PC-3 (cell line): ENCODE results near the gene LTA4H. TPM values are rescaled to one million over a fixed set of nuclear protein-coding genes. Genes with fewer than 3 reads are reported as not detected.
A peak's percentile ranks its signal among the peaks of the same experiment; 100 is the strongest.

ENCODE experiments used
- ATAC-seq: fragments of 200-7000 bp; cut with Tn5 transposase; 2 replicates; pipeline ENCODE4 v1.9.1; 2020; ENCODE audit warnings: mild to moderate bottlenecking, moderate library complexity
- BruUV-seq: library from RNA; stranded (reverse); fragments of 400-500 nt; replicated peaks from 2 replicates; lab custom pipeline; 2021; lab: Mats Ljungman, UMichigan
- CTCF ChIA-PET: fragments of 300-600 bp; sonication (Branson Sonifier 250); formaldehyde crosslinking; loops from one replicate; lab custom pipeline; 2022; ENCODE audit warnings: antibody characterized with exemption; lab: Charles Lee
- POLR2A ChIA-PET: fragments of 300-600 bp; sonication (Branson Sonifier 250); formaldehyde crosslinking; loops from one replicate; lab custom pipeline; 2022; ENCODE audit warnings: antibody characterized with exemption; ENCODE audit not compliant: unreplicated experiment; lab: Charles Lee
- DNase-seq: peaks from one replicate; pipeline ENCODE4 v3.0.0-alpha.2; 2015
- H2AFZ ChIP-seq: fragments of 300-600 bp; sonication (generic); 2 replicates; pipeline ENCODE4 v1.6.0; 2016; ENCODE audit warnings: antibody characterized with exemption, low read length
- H3F3A ChIP-seq: fragments of 300-600 bp; sonication (generic); one replicate; pipeline ENCODE4 v1.6.0; 2017; ENCODE audit warnings: antibody characterized with exemption, low read length, control low read depth, mild to moderate bottlenecking; ENCODE audit not compliant: unreplicated experiment
- H3K27ac ChIP-seq: fragments of 300-600 bp; sonication (generic); 2 replicates; pipeline ENCODE4 v1.5.1; 2016; ENCODE audit warnings: mild to moderate bottlenecking, low read length
- H3K27me3 ChIP-seq: fragments of 300-600 bp; sonication (generic); 2 replicates; pipeline ENCODE4 v1.6.1; 2016; ENCODE audit warnings: low read length, mixed read lengths
- H3K36me3 ChIP-seq: fragments of 300-600 bp; sonication (generic); 2 replicates; pipeline ENCODE4 v1.6.1; 2016; ENCODE audit warnings: low read depth, mixed run types, low read length, mixed read lengths
- H3K4me1 ChIP-seq: fragments of 300-600 bp; sonication (generic); 2 replicates; pipeline ENCODE4 v1.5.1; 2016; ENCODE audit warnings: low read length; ENCODE audit not compliant: insufficient read depth
- H3K4me2 ChIP-seq: fragments of 300-600 bp; sonication (generic); 2 replicates; pipeline ENCODE4 v1.6.0; 2016; ENCODE audit warnings: low read length
- H3K4me3 ChIP-seq: fragments of 300-600 bp; sonication (generic); 2 replicates; pipeline ENCODE4 v1.5.1; 2016; ENCODE audit warnings: mild to moderate bottlenecking, low read length, mixed read lengths
- H3K79me2 ChIP-seq: fragments of 300-600 bp; sonication (generic); 2 replicates; pipeline ENCODE4 v1.6.1; 2017; ENCODE audit warnings: low read length, mixed read lengths
- H3K9ac ChIP-seq: fragments of 300-600 bp; sonication (generic); 2 replicates; pipeline ENCODE4 v1.6.0; 2016; ENCODE audit warnings: mild to moderate bottlenecking, low read length
- H3K9me2 ChIP-seq: fragments of 300-600 bp; sonication (generic); replicated peaks from 2 replicates; pipeline ENCODE4 v1.6.1; 2016; ENCODE audit warnings: mixed run types, low read length, mixed read lengths
- H3K9me3 ChIP-seq: fragments of 300-600 bp; sonication (generic); 2 replicates; pipeline ENCODE4 v1.6.1; 2016; ENCODE audit warnings: low read length, mixed read lengths
- H4K20me1 ChIP-seq: fragments of 300-600 bp; sonication (generic); 2 replicates; pipeline ENCODE4 v1.6.1; 2016; ENCODE audit warnings: low read length, mixed read lengths
- EZH2 ChIP-seq: fragments of 300-600 bp; sonication (generic); IDR thresholded peaks from one replicate; pipeline ENCODE4 v1.6.1; 2017; ENCODE audit warnings: antibody characterized with exemption, mild to moderate bottlenecking, low read length; ENCODE audit not compliant: unreplicated experiment
- EZH2phosphoT487 ChIP-seq: fragments of 300-600 bp; sonication (generic); IDR thresholded peaks from 2 replicates; pipeline ENCODE4 v1.6.1; 2018; ENCODE audit warnings: mild to moderate bottlenecking, antibody characterized with exemption, low read length, borderline replicate concordance
- intact Hi-C: fragments of 100-400 bp; cut with micrococcal nuclease; formaldehyde crosslinking; loops from 2 replicates; pipeline ENCODE4 v1.9.0; 2023
- total RNA-seq: library from RNA; depleted of rRNA; stranded (reverse); fragments of >200 nt; gene quantifications from 2 replicates; pipeline ENCODE4 v1.2.3, GENCODE V29; 2014
- TF ChIP-seq, protein P1 (sequence below): fragments of 300-600 bp; sonication (generic); conservative IDR thresholded peaks from 2 replicates; pipeline ENCODE4 v1.5.1; 2017; ENCODE audit warnings: antibody characterized with exemption, low read depth, mild to moderate bottlenecking, low read length

Gene LTA4H
- total RNA-seq, 1 experiment from 2014 or later: 58.4 TPM

GRCh38 chr12:96050139-96050538 is 14.8 kb upstream of the LTA4H start:
- H3K27me3 ChIP-seq: no peaks in the 10 kb centered on the region
- H3K9ac ChIP-seq: no peak overlapping the region
- H2AFZ ChIP-seq: no peak overlapping the region
- DNase-seq: no peak
- ChIA-PET POLR2A (no interaction called here), CTCF (no interaction called here)
- H3K4me3 ChIP-seq: no peak overlapping the region
- no peaks in the 10 kb centered on the region for H3K9me2 ChIP-seq
- H3K79me2 ChIP-seq: no peaks in the 10 kb centered on the region
- TF ChIP-seq EZH2: no peak
- TF ChIP-seq, protein P1, sequence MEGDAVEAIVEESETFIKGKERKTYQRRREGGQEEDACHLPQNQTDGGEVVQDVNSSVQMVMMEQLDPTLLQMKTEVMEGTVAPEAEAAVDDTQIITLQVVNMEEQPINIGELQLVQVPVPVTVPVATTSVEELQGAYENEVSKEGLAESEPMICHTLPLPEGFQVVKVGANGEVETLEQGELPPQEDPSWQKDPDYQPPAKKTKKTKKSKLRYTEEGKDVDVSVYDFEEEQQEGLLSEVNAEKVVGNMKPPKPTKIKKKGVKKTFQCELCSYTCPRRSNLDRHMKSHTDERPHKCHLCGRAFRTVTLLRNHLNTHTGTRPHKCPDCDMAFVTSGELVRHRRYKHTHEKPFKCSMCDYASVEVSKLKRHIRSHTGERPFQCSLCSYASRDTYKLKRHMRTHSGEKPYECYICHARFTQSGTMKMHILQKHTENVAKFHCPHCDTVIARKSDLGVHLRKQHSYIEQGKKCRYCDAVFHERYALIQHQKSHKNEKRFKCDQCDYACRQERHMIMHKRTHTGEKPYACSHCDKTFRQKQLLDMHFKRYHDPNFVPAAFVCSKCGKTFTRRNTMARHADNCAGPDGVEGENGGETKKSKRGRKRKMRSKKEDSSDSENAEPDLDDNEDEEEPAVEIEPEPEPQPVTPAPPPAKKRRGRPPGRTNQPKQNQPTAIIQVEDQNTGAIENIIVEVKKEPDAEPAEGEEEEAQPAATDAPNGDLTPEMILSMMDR: no peak
- no peak for TF ChIP-seq EZH2phosphoT487
- no peaks in the 10 kb centered on the region for H3K9me3 ChIP-seq
- H3K4me1 ChIP-seq: peaks cover 37% of the 10 kb centered on the region
- ATAC-seq: no peak
- no peaks in the 10 kb centered on the region for H4K20me1 ChIP-seq
- no peak overlapping the region for H3K27ac ChIP-seq
- BruUV-seq: no TSS peak
- H3F3A ChIP-seq: peaks cover 20% of the 10 kb centered on the region
- no peaks in the 10 kb centered on the region for H3K36me3 ChIP-seq
- no peak overlapping the region for H3K4me2 ChIP-seq
- intact Hi-C loops: no loop called here

DNA sequence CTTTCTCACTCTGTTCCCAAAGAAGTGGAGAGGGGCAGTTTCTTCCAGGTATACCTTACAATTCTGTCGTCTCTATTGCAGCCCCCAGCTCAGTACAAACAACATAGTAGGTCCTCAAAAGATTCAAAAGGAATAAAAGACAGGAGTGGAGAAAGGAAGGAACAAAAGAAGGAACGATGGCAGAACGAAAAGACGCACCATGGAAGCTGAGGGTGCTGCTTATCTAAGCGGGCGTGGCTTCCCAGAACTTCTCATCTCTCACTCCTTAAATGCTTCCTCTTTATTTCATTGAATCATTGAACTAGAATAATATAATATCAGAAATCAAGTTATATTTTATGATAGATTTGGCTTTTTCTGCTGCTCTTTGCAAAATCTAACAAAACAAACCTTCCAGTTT is 13.7 kb upstream of the LTA4H start:
- no peak for TF ChIP-seq EZH2
- no peak for TF ChIP-seq EZH2phosphoT487
- TF ChIP-seq, protein P1: no peak
- Histone ChIP-seq H3K4me3 (peak overlapping the region; percentile 61; the same call in 1 of the 2 replicates), H3K9me3 (no peaks in the 10 kb centered on the region), H4K20me1 (no peaks in the 10 kb centered on the region), H2AFZ (no peak overlapping the region), H3K27me3 (no peaks in the 10 kb centered on the region), H3F3A (peaks cover 20% of the 10 kb centered on the region), H3K9me2 (no peaks in the 10 kb centered on the region), H3K4me2 (peak overlapping the region; percentile 84), H3K79me2 (no peaks in the 10 kb centered on the region), H3K4me1 (peaks cover 47% of the 10 kb centered on the region), H3K9ac (peak overlapping the region; percentile 0; the same call in 1 of the 2 replicates), H3K36me3 (no peaks in the 10 kb centered on the region), H3K27ac (peak overlapping the region; percentile 98)
- ChIA-PET CTCF (no interaction called here), POLR2A (no interaction called here)
- DNase-seq (no peak), ATAC-seq (no peak)
- no TSS peak for BruUV-seq
- intact Hi-C loops: loop anchor here (5.0 kb wide), 2 partner anchors 148 to 168 kb away; no protein-coding TSS in a partner anchor

DNA sequence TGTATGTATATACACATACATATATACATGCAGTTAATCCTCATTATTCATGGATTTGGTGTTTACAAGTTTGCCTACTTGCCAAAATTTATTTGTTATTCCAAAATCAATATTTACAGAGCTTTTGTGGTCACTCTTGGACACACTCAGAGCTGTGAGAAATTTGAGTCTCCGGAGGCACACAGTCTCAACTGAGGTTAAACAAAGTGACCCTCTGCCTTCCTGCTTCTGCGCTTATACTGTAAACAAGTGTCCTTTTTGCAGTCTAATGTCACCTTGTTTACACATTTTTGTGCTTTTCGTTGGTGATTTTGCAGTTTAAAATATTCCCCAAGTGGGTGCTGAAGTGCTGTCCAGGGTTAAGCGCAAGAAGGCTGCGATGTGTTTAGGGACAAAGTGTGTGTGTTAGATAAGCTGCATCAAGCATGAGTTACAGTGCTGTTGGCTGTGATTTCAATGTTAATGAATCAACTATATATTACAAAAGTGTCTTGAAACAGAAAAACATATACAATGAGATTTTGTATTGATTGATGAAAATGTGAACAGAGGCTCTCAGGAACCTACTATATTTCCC is 13.1 kb upstream of the LTA4H start:
- Histone ChIP-seq H3K4me1 (peaks cover 53% of the 10 kb centered on the region), H4K20me1 (no peaks in the 10 kb centered on the region), H3K9me3 (no peaks in the 10 kb centered on the region), H3K27me3 (no peaks in the 10 kb centered on the region), H3K79me2 (no peaks in the 10 kb centered on the region), H2AFZ (no peak overlapping the region), H3K4me2 (peak overlapping the region; percentile 84), H3F3A (peaks cover 20% of the 10 kb centered on the region), H3K4me3 (peak overlapping the region; percentile 61), H3K27ac (peak overlapping the region; percentile 98), H3K9ac (peak overlapping the region; percentile 80), H3K36me3 (no peaks in the 10 kb centered on the region), H3K9me2 (no peaks in the 10 kb centered on the region)
- TF ChIP-seq EZH2 (no peak), EZH2phosphoT487 (no peak)
- TF ChIP-seq, protein P1: no peak
- ChIA-PET POLR2A (no interaction called here), CTCF (interaction anchor here (0.6 kb wide), 1 partner anchor 13 kb away, joined by 3 read pairs; no protein-coding TSS in a partner anchor)
- DNase-seq (peak; percentile 91), ATAC-seq (peak; percentile 83)
- intact Hi-C loops: loop anchor here (5.0 kb wide), 2 partner anchors 149 to 169 kb away; no protein-coding TSS in a partner anchor
- no TSS peak for BruUV-seq
